ENCODE measurements around the gene MRPL54. TPM values are rescaled to one million over a fixed set of nuclear protein-coding genes. Genes with fewer than 3 reads are reported as not detected.
A peak's percentile ranks its signal among the peaks of the same experiment; 100 is the strongest.

The MRPL54 gene
- total and polyA plus RNA-seq, 2 experiments from 2014 or later: 29.7 to 89.9 TPM

DNA sequence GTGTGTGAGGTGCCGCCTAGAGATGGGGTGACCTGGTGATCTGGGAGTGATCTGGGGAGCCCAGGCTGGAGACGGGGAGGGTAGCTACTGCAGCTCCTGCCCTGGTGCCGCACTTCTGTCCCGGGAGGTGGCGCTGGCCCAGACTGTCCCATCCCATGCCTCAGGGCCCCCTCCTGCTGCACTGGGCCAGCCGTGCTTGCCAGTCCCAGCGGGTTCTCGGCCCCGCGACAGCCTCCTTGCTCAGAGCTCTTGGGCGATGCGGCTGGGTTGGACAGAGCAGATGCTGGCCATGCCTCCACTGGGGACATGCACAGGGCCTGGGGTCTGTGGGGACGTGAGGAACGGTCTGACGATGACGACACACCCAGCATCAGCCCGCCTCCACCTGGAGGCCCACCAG is 7.0 kb downstream of the MRPL54 start (continued):
- TF ChIP-seq, protein P1, sequence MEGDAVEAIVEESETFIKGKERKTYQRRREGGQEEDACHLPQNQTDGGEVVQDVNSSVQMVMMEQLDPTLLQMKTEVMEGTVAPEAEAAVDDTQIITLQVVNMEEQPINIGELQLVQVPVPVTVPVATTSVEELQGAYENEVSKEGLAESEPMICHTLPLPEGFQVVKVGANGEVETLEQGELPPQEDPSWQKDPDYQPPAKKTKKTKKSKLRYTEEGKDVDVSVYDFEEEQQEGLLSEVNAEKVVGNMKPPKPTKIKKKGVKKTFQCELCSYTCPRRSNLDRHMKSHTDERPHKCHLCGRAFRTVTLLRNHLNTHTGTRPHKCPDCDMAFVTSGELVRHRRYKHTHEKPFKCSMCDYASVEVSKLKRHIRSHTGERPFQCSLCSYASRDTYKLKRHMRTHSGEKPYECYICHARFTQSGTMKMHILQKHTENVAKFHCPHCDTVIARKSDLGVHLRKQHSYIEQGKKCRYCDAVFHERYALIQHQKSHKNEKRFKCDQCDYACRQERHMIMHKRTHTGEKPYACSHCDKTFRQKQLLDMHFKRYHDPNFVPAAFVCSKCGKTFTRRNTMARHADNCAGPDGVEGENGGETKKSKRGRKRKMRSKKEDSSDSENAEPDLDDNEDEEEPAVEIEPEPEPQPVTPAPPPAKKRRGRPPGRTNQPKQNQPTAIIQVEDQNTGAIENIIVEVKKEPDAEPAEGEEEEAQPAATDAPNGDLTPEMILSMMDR (conservative IDR thresholded peaks at IDR 0.05; ENCODE audit: low read depth in 2 of 2): peak in 1 of 2 experiments; percentile 35; a peak in 1 of 4 replicates

DNA sequence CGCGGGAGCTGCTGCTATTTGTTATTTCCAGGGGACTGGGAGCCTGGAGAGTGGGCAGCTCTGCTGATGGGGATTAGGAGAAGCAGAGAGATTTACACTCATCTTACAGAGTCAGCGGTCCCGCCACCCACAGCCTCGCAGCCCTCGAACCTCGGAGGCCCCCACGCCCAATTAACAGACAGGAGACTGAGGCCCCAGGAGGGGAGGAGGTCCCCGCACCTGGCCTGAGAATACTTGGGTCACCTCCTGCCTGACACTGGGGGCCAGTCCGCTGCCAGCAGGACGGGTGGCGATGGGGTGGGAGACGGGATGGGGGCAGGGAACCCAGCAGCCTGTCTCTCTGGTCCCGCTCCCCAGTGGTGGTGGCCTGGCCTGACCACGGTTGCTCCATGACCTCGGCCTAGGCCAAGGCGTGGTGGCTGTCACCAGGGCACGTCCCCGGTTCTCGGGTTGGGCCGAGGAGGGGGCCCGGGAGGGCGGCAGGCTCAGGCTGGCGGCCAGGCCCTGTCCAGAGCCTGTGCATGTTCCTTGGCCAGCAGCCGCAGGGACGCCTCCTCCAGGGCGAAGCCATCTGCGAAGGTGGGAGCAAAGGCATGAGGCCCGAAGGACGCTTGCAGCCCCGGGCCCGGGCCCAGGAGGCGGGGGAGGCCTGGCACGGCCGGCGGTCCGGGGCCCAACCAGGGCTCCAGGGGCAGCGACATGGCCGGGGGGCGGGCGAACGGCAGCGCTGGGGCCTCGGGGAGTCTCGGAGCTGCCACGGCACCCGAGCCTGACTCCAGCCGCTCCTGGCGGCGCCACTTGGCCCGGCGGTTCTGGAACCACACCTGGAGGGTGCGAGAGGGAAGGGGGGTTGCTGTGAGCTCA is 7.9 kb downstream of the MRPL54 start:
- TF ChIP-seq STAT1 (IDR thresholded peaks at IDR 0.05; ENCODE audit: unreplicated experiment): no peak
- TF ChIP-seq, protein P2, sequence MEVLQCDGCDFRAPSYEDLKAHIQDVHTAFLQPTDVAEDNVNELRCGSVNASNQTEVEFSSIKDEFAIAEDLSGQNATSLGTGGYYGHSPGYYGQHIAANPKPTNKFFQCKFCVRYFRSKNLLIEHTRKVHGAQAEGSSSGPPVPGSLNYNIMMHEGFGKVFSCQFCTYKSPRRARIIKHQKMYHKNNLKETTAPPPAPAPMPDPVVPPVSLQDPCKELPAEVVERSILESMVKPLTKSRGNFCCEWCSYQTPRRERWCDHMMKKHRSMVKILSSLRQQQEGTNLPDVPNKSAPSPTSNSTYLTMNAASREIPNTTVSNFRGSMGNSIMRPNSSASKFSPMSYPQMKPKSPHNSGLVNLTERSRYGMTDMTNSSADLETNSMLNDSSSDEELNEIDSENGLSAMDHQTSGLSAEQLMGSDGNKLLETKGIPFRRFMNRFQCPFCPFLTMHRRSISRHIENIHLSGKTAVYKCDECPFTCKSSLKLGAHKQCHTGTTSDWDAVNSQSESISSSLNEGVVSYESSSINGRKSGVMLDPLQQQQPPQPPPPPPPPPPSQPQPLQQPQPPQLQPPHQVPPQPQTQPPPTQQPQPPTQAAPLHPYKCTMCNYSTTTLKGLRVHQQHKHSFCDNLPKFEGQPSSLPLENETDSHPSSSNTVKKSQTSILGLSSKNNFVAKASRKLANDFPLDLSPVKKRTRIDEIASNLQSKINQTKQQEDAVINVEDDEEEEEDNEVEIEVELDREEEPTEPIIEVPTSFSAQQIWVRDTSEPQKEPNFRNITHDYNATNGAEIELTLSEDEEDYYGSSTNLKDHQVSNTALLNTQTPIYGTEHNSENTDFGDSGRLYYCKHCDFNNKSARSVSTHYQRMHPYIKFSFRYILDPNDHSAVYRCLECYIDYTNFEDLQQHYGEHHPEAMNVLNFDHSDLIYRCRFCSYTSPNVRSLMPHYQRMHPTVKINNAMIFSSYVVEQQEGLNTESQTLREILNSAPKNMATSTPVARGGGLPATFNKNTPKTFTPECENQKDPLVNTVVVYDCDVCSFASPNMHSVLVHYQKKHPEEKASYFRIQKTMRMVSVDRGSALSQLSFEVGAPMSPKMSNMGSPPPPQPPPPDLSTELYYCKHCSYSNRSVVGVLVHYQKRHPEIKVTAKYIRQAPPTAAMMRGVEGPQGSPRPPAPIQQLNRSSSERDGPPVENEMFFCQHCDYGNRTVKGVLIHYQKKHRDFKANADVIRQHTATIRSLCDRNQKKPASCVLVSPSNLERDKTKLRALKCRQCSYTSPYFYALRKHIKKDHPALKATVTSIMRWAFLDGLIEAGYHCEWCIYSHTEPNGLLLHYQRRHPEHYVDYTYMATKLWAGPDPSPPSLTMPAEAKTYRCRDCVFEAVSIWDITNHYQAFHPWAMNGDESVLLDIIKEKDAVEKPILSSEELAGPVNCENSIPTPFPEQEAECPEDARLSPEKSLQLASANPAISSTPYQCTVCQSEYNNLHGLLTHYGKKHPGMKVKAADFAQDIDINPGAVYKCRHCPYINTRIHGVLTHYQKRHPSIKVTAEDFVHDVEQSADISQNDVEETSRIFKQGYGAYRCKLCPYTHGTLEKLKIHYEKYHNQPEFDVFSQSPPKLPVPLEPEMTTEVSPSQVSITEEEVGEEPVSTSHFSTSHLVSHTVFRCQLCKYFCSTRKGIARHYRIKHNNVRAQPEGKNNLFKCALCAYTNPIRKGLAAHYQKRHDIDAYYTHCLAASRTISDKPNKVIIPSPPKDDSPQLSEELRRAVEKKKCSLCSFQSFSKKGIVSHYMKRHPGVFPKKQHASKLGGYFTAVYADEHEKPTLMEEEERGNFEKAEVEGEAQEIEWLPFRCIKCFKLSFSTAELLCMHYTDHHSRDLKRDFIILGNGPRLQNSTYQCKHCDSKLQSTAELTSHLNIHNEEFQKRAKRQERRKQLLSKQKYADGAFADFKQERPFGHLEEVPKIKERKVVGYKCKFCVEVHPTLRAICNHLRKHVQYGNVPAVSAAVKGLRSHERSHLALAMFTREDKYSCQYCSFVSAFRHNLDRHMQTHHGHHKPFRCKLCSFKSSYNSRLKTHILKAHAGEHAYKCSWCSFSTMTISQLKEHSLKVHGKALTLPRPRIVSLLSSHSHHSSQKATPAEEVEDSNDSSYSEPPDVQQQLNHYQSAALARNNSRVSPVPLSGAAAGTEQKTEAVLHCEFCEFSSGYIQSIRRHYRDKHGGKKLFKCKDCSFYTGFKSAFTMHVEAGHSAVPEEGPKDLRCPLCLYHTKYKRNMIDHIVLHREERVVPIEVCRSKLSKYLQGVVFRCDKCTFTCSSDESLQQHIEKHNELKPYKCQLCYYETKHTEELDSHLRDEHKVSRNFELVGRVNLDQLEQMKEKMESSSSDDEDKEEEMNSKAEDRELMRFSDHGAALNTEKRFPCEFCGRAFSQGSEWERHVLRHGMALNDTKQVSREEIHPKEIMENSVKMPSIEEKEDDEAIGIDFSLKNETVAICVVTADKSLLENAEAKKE (CRISPR knock-in tag; IDR thresholded peaks at IDR 0.05): no peak
- TF ChIP-seq EZH2phosphoT487 (IDR thresholded peaks at IDR 0.05; ENCODE audit: unreplicated experiment): no peak
- TF ChIP-seq CREB1 (CRISPR knock-in tag; IDR thresholded peaks at IDR 0.05; ENCODE audit: low read depth): no peak
- no peak for TF ChIP-seq EZH2 (IDR thresholded peaks at IDR 0.05; ENCODE audit: low read depth, unreplicated experiment)
- no peak for TF ChIP-seq ZNF331 (CRISPR knock-in tag; IDR thresholded peaks at IDR 0.05; ENCODE audit: low read depth)
- TF ChIP-seq NANOG (IDR thresholded peaks at IDR 0.05; ENCODE audit: borderline replicate concordance): no peak
- Histone ChIP-seq H3K4me1 (ENCODE audit: insufficient read depth) (no peaks in the 10 kb centered on the region), H4K20me1 (replicated peaks; ENCODE audit: insufficient read depth) (no peaks in the 10 kb centered on the region; the same call in 1 of the 2 replicates), H3K27ac (ENCODE audit: low read depth) (no peak overlapping the region), H3K9me2 (ENCODE audit: insufficient read depth) (no peaks in the 10 kb centered on the region), H2AFZ (no peak overlapping the region), H3K36me3 (ENCODE audit: insufficient read depth) (no peaks in the 10 kb centered on the region), H3K4me3 (no peak overlapping the region), H3K79me2 (replicated peaks; ENCODE audit: insufficient read depth) (no peaks in the 10 kb centered on the region), H3K4me2 (no peak overlapping the region), H3K27me3 (ENCODE audit: insufficient read depth) (no peaks in the 10 kb centered on the region), H3F3A (replicated peaks; ENCODE audit: low read depth) (0 out of 2 replicates have a peak, but pooled peaks cover 4% of the 10 kb centered on the region)
- Mint-ChIP-seq H3K36me3 (ENCODE audit: low read depth) (peaks cover 9% of the 10 kb centered on the region), H3K9me3 (no peaks in the 10 kb centered on the region; the same call in 1 of the 3 replicates), H3K4me3 (no peak overlapping the region), H3K27me3 (ENCODE audit: insufficient read depth, low read depth, poor library complexity) (peaks cover 7% of the 10 kb centered on the region), H3K4me1 (peaks cover 8% of the 10 kb centered on the region), H3K27ac (no peak overlapping the region)
- ATAC-seq (peak; percentile 18), DNase-seq (ENCODE audit: low spot score) (no peak)
